ENCODE data around the gene TMEM25. TPM values are rescaled to one million over a fixed set of nuclear protein-coding genes. Genes with fewer than 3 reads are reported as not detected.

Gene TMEM25
- polyA plus RNA-seq, 1 donor from 2014 or later: 139 TPM

DNA sequence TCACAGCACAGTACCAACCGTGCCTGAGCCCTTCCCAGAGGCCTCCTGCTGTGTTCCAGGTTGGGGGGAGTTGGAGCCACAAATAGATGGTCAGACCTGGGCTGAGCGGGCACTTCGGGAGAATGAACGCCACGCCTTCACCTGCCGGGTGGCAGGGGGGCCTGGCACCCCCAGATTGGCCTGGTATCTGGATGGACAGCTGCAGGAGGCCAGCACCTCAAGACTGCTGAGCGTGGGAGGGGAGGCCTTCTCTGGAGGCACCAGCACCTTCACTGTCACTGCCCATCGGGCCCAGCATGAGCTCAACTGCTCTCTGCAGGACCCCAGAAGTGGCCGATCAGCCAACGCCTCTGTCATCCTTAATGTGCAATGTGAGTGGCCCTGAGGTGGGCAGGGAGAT lies 1.1 kb downstream of the TMEM25 start:
- Histone ChIP-seq H3K9ac (ENCODE audit: low read length) (peak overlapping the region; percentile 97), H3F3A (ENCODE audit: insufficient read depth, low read length, poor library complexity, severe bottlenecking) (no peaks in the 10 kb centered on the region), H3K79me2 (replicated peaks; ENCODE audit: insufficient read depth, low read length) (peaks cover 24% of the 10 kb centered on the region), H3K4me2 (ENCODE audit: low read length) (peak overlapping the region; percentile 87), H3K27ac (ENCODE audit: low read length) (peak overlapping the region; percentile 89), H3K9me2 (ENCODE audit: insufficient read depth, low read length) (no peaks in the 10 kb centered on the region), H2AFZ (ENCODE audit: low read depth, low read length) (no peak overlapping the region), H4K20me1 (ENCODE audit: insufficient read depth) (no peaks in the 10 kb centered on the region), H3K27me3 (ENCODE audit: insufficient read depth, low read depth, low read length) (no peaks in the 10 kb centered on the region), H3K9me3 (ENCODE audit: low read length) (no peaks in the 10 kb centered on the region), H3K36me3 (ENCODE audit: insufficient read depth, low read length) (no peaks in the 10 kb centered on the region), H3K4me3 (ENCODE audit: low read length) (peak overlapping the region; percentile 82)
- no peak for TF ChIP-seq RAD21 (conservative IDR thresholded peaks at IDR 0.05)

DNA sequence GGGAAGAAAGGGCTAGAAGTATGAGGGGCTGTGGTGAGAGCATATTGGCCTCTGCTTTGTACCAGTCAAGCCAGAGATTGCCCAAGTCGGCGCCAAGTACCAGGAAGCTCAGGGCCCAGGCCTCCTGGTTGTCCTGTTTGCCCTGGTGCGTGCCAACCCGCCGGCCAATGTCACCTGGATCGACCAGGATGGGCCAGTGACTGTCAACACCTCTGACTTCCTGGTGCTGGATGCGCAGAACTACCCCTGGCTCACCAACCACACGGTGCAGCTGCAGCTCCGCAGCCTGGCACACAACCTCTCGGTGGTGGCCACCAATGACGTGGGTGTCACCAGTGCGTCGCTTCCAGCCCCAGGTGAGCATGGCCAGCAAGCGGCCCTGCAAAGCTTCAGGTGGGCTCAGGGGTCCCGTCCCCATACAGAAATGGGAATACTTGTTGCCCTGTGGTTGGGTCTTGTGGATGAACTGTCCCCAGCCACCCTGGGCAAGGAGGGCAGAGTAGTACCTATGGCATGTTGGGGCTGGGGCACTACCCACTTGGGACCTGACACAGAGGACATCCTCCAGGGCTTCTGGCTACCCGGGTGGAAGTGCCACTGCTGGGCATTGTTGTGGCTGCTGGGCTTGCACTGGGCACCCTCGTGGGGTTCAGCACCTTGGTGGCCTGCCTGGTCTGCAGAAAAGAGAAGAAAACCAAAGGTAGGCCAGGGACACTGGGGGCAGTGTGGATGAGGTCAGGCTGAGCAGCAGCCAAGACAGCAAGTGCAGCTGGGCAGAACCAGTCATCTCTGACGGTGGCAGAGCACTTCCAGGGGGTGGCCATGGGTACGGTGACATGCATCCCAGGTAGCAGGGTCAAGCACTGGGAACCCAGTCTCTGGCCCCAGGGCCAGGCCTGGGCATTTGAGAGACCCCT lies 2.1 kb downstream of the TMEM25 start:
- Histone ChIP-seq H3K27ac (ENCODE audit: low read length) (no peak overlapping the region), H3K4me2 (ENCODE audit: low read length) (no peak overlapping the region), H4K20me1 (ENCODE audit: insufficient read depth) (no peaks in the 10 kb centered on the region), H3K9me3 (ENCODE audit: low read length) (no peaks in the 10 kb centered on the region), H3K9ac (ENCODE audit: low read length) (no peak overlapping the region), H3K9me2 (ENCODE audit: insufficient read depth, low read length) (no peaks in the 10 kb centered on the region), H2AFZ (ENCODE audit: low read depth, low read length) (no peak overlapping the region), H3K79me2 (replicated peaks; ENCODE audit: insufficient read depth, low read length) (peaks cover 24% of the 10 kb centered on the region), H3K4me3 (ENCODE audit: low read length) (peak overlapping the region; percentile 82), H3K36me3 (ENCODE audit: insufficient read depth, low read length) (no peaks in the 10 kb centered on the region), H3K27me3 (ENCODE audit: insufficient read depth, low read depth, low read length) (no peaks in the 10 kb centered on the region), H3F3A (ENCODE audit: insufficient read depth, low read length, poor library complexity, severe bottlenecking) (no peaks in the 10 kb centered on the region)
- no peak for TF ChIP-seq MXI1 (conservative IDR thresholded peaks at IDR 0.05; ENCODE audit: poor library complexity, severe bottlenecking)
- no peak for TF ChIP-seq TAF1 (IDR thresholded peaks at IDR 0.05; ENCODE audit: low read depth)
- no peak for TF ChIP-seq POLR2AphosphoS5 (IDR thresholded peaks at IDR 0.05)
- TF ChIP-seq SMC3 (conservative IDR thresholded peaks at IDR 0.05; ENCODE audit: poor library complexity): no peak
- no peak for TF ChIP-seq RAD21 (conservative IDR thresholded peaks at IDR 0.05)
- TF ChIP-seq CTCF (IDR thresholded peaks at IDR 0.05; ENCODE audit: poor library complexity, severe bottlenecking): no peak
- TF ChIP-seq EP300 (conservative IDR thresholded peaks at IDR 0.05; ENCODE audit: poor library complexity, severe bottlenecking): no peak
- TF ChIP-seq, protein P1, sequence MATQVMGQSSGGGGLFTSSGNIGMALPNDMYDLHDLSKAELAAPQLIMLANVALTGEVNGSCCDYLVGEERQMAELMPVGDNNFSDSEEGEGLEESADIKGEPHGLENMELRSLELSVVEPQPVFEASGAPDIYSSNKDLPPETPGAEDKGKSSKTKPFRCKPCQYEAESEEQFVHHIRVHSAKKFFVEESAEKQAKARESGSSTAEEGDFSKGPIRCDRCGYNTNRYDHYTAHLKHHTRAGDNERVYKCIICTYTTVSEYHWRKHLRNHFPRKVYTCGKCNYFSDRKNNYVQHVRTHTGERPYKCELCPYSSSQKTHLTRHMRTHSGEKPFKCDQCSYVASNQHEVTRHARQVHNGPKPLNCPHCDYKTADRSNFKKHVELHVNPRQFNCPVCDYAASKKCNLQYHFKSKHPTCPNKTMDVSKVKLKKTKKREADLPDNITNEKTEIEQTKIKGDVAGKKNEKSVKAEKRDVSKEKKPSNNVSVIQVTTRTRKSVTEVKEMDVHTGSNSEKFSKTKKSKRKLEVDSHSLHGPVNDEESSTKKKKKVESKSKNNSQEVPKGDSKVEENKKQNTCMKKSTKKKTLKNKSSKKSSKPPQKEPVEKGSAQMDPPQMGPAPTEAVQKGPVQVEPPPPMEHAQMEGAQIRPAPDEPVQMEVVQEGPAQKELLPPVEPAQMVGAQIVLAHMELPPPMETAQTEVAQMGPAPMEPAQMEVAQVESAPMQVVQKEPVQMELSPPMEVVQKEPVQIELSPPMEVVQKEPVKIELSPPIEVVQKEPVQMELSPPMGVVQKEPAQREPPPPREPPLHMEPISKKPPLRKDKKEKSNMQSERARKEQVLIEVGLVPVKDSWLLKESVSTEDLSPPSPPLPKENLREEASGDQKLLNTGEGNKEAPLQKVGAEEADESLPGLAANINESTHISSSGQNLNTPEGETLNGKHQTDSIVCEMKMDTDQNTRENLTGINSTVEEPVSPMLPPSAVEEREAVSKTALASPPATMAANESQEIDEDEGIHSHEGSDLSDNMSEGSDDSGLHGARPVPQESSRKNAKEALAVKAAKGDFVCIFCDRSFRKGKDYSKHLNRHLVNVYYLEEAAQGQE (IDR thresholded peaks at IDR 0.05; ENCODE audit: borderline replicate concordance): no peak
- TF ChIP-seq EZH2 (IDR thresholded peaks at IDR 0.05; ENCODE audit: borderline replicate concordance, insufficient read depth, low read length, poor library complexity, severe bottlenecking): no peak

Measured in neural cell (in vitro differentiated cells).